CD4-positive, CD25-positive, alpha-beta regulatory T cell (primary cell): ENCODE measurements around the gene PRKX. TPM values are rescaled to one million over a fixed set of nuclear protein-coding genes. Genes with fewer than 3 reads are reported as not detected.
"Not testable (repeated sequence)": the region's sequence is repeated elsewhere in the genome, so short reads cannot be mapped to it uniquely, and the experiment has no call there.

Experiments
- ATAC-seq, 2 donors: fragments of 150-1000 bp; cut with Tn5 transposase; one replicate each; pipeline ENCODE4 v1.10.0; 2021; ENCODE audit warnings: low read depth in 2 of 2, moderate number of reproducible peaks in 2 of 2, moderate library complexity in 1 of 2
- DNase-seq, 3 donors: peaks; one replicate each; pipeline versions ENCODE4 v3.0.0 to v3.0.0-alpha.2; 2012 to 2022; ENCODE audit warnings: mixed read lengths in 1 of 3
- H3K27ac ChIP-seq: one replicate; pipeline ENCODE4 v1.7.0; 2013; ENCODE audit warnings: mild to moderate bottlenecking, low read length; ENCODE audit not compliant: insufficient read depth, poor library complexity, severe bottlenecking
- H3K27me3 ChIP-seq: one replicate; pipeline ENCODE4 v1.7.0; 2013; ENCODE audit warnings: low read length; ENCODE audit not compliant: control insufficient read depth, insufficient read depth
- H3K36me3 ChIP-seq: one replicate; pipeline ENCODE4 v1.7.0; 2013; ENCODE audit warnings: mild to moderate bottlenecking, low read length, moderate library complexity; ENCODE audit not compliant: control insufficient read depth, insufficient read depth
- H3K4me1 ChIP-seq: 2 replicates; pipeline ENCODE4 v1.7.0; 2013; ENCODE audit warnings: mild to moderate bottlenecking, low read length; ENCODE audit not compliant: insufficient read depth, control insufficient read depth, poor library complexity, severe bottlenecking
- H3K4me3 ChIP-seq: one replicate; pipeline ENCODE4 v1.7.0; 2013; ENCODE audit warnings: low read depth, mild to moderate bottlenecking, low read length, moderate library complexity
- H3K9me3 ChIP-seq, 2 experiments: 1 replicate in 1 of 2; 2 replicates in 1 of 2; pipeline ENCODE4 v1.7.0; 2013; ENCODE audit warnings: low read length in 2 of 2, mild to moderate bottlenecking in 1 of 2, moderate library complexity in 1 of 2; ENCODE audit not compliant: control insufficient read depth in 2 of 2
- H3K27ac Mint-ChIP-seq, 3 donors: one replicate each; pipeline ENCODE4 v1.8.0; 2020 to 2022; ENCODE audit warnings: mild to moderate bottlenecking in 3 of 3, mixed read lengths in 3 of 3, moderate library complexity in 2 of 3
- H3K27me3 Mint-ChIP-seq: one replicate; pipeline ENCODE4 v1.8.0; 2022; ENCODE audit warnings: mild to moderate bottlenecking, mixed read lengths
- H3K36me3 Mint-ChIP-seq: one replicate; pipeline ENCODE4 v1.8.0; 2020; ENCODE audit warnings: mixed read lengths
- H3K4me1 Mint-ChIP-seq, 4 donors: one replicate each; pipeline ENCODE4 v1.8.0; 2020 to 2022; ENCODE audit warnings: mixed read lengths in 4 of 4, mild to moderate bottlenecking in 1 of 4
- H3K4me3 Mint-ChIP-seq, 4 donors: one replicate each; pipeline ENCODE4 v1.8.0; 2020 to 2022; ENCODE audit warnings: mild to moderate bottlenecking in 4 of 4, mixed read lengths in 4 of 4, moderate library complexity in 3 of 4
- H3K9me3 Mint-ChIP-seq, 7 donors: one replicate each; pipeline ENCODE4 v1.8.0; 2020 to 2022; ENCODE audit warnings: mixed read lengths in 7 of 7, mild to moderate bottlenecking in 3 of 7, moderate library complexity in 2 of 7
- polyA plus RNA-seq, 4 donors: library from polyadenylated mRNA; unstranded; fragments of 300-500 nt; fragmentation: Illumina TruSeq; gene quantifications; one replicate each; pipeline ENCODE4 v1.2.3, GENCODE V29; 2021
- total RNA-seq: library from RNA; stranded (reverse); gene quantifications from one replicate; pipeline ENCODE4 v1.2.3, GENCODE V29; 2022

The PRKX gene
- total and polyA plus RNA-seq, 5 donors from 2014 or later, result 47.5 to 103 (median 57.5) TPM

DNA sequence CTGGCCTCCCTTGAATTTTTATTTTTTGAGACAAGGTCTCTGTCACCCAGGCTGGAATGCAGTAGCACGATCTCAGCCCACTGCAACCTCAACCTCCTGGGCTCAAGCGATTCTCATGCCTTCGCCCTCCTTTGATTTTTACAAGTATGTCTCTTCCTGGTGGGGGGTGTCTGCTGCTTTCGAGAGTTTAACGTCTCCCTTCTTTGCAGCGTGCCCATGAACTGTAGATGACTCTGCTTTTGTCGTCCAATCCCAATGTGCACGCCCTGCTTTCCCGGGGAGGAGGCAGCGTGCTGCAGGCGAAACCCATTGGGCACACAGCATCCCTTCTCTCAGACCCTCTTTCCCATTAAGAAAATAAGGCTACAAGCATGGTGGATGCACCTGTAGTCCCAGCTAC is 7.0 kb downstream of the PRKX start:
- Mint-ChIP-seq H3K27ac (peak overlapping the region; percentile 28 to 75 (median 52)), H3K9me3 (peaks cover 0 to 1% (median 0%) of the 10 kb centered on the region in 7 donors), H3K4me3 (peak overlapping the region in 3 of 4 donors; percentile 39 to 77 (median 62)), H3K36me3 (peaks cover 22% of the 10 kb centered on the region), H3K27me3 (no peaks in the 10 kb centered on the region), H3K4me1 (peaks cover 5 to 95% (median 16%) of the 10 kb centered on the region in 4 donors)
- Histone ChIP-seq H3K9me3 (no peaks in the 10 kb centered on the region), H3K4me1 (peaks cover 31% of the 10 kb centered on the region), H3K27ac (no peak overlapping the region), H3K4me3 (no peak overlapping the region), H3K36me3 (no peaks in the 10 kb centered on the region), H3K27me3 (no peaks in the 10 kb centered on the region)
- ATAC-seq (no peak), DNase-seq (no peak)

DNA sequence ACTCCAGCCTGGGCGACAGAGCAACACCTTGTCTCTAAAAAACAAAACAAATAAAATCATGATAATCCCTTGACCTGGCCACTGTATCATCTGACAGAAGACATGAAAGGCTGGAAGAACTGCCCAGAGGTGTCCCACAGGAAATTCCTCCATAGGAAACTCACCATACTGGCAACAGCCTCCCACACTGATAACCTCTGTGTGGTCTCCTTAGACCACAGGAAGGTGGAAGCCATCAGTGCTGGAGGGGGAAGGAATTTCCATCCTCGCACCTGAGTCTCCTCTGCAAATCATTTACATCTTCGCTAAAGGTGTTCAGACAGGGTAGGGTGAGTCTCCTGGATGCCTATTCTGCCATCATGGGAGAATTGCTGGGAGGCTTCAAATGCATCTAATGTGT is 10.2 kb downstream of the PRKX start:
- Mint-ChIP-seq H3K27ac (peak overlapping the region in 2 of 3 donors; percentile 74 to 75), H3K4me1 (peaks cover 5 to 91% (median 28%) of the 10 kb centered on the region in 4 donors), H3K36me3 (peaks cover 29% of the 10 kb centered on the region), H3K4me3 (peak overlapping the region in 2 of 4 donors; percentile 31 to 77)
- not testable (repeated sequence) for H3K27me3 ChIP-seq, H3K36me3 ChIP-seq, ATAC-seq, DNase-seq, H3K9me3 Mint-ChIP-seq, H3K27ac ChIP-seq, H3K9me3 ChIP-seq, H3K27me3 Mint-ChIP-seq, H3K4me3 ChIP-seq
- H3K4me1 ChIP-seq, result peaks cover 31% of the 10 kb centered on the region

DNA sequence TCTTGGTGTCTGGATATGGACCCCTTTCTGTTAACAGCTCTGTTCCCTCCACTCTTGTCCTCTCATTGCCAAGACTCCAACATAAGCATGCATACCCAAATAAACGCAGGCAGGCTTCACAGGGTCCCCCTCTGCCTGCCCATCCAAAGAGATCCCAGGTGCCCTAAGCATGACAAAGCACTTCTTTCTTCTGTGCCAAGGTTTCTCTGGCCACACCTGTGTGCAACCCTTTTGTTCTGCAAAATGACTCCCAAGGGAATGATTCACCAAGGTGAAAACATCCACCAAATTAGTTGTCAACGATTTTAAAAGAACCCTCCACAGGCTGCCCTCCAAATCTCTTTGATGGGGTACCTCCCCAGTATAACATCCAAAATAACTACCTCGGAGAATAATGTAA is 11.4 kb downstream of the PRKX start:
- H3K4me3 ChIP-seq, DNase-seq, ATAC-seq, H3K27ac ChIP-seq, H3K36me3 ChIP-seq, H3K9me3 ChIP-seq, H3K27me3 ChIP-seq, H3K9me3 Mint-ChIP-seq, H3K27me3 Mint-ChIP-seq: not testable (repeated sequence)
- peaks cover 34% of the 10 kb centered on the region for H3K4me1 ChIP-seq
- H3K36me3 Mint-ChIP-seq, result peaks cover 29% of the 10 kb centered on the region
- H3K4me3 Mint-ChIP-seq, result peak overlapping the region in 1 of 4 donors; percentile 72
- peaks cover 7 to 89% (median 26%) of the 10 kb centered on the region in 4 donors for H3K4me1 Mint-ChIP-seq
- peak overlapping the region; percentile 0 to 99 (median 93) for H3K27ac Mint-ChIP-seq

DNA sequence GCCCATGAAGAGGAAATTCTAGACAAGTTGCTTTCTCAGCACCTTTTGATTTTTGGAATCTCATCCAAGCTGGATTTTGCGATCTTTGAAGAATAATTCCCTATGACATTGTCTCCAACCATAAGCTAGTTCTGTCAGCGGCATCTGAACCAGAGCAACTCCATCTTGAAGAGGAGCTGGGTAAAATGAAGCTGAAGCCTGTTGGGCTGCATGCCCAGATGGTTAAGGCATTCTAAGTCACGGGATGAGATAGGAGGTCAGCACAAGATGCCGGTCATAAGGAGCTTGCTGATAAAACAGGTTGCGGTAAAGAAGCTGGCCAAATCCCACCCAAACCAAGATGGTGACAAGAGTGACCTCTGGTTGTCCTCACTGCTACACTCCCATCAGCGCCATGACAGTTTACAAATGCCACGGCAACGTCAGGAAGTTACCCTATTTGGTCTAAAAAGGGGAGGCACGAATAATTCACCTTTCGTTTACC is 12.0 kb downstream of the PRKX start:
- not testable (repeated sequence) for H3K36me3 ChIP-seq, H3K27me3 Mint-ChIP-seq, DNase-seq, H3K4me3 ChIP-seq, H3K9me3 Mint-ChIP-seq, H3K27me3 ChIP-seq, H3K9me3 ChIP-seq, ATAC-seq
- Mint-ChIP-seq H3K36me3 (peaks cover 29% of the 10 kb centered on the region), H3K4me3 (peak overlapping the region in 3 of 4 donors; percentile 86 to 91 (median 90)), H3K27ac (peak overlapping the region in 2 of 3 donors; percentile 97 to 99), H3K4me1 (peaks cover 7 to 89% (median 23%) of the 10 kb centered on the region in 4 donors)
- Histone ChIP-seq H3K4me1 (peaks cover 30% of the 10 kb centered on the region), H3K27ac (peak overlapping the region; percentile 81)

DNA sequence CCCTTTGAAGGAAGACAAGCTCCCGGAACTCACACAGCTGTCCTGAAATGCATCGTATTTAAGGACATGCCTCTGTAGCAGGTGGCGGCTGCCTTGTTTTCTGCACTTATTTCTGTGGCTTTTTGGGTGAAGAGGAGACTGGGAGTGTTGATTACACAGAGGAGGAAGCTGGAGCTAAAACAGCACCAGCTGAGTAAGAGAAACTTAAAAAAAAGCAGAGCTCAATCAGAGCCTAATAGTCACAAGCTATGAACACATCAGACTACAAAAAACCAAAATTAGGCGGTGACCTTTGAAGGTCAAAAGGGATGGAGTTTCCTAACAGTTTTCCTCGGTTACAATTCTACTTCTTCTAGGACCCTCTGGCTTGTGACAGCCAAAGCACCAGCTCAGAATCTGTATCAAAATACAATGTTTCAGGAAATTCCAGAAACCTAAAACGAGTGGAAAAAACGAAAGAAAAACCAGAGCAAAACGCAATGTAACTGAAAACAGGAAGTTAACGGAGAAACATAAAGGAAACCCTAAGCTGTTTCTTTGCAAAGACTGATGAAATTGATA is 13.5 kb downstream of the PRKX start:
- Mint-ChIP-seq H3K27me3 (no peaks in the 10 kb centered on the region), H3K4me1 (peaks cover 12 to 89% (median 30%) of the 10 kb centered on the region in 4 donors), H3K27ac (peak overlapping the region; percentile 90 to 99 (median 97)), H3K36me3 (peaks cover 29% of the 10 kb centered on the region), H3K4me3 (peak overlapping the region; percentile 86 to 91 (median 89)), H3K9me3 (peaks cover 0 to 1% (median 0%) of the 10 kb centered on the region in 7 donors)
- Histone ChIP-seq H3K27me3 (no peaks in the 10 kb centered on the region), H3K4me1 (peaks cover 17% of the 10 kb centered on the region), H3K9me3 (no peaks in the 10 kb centered on the region), H3K27ac (peak overlapping the region; percentile 81), H3K36me3 (no peaks in the 10 kb centered on the region), H3K4me3 (peak overlapping the region; percentile 93)
- DNase-seq (peak in 2 of 3 donors; percentile 34 to 57), ATAC-seq (peak; percentile 64 to 71)

DNA sequence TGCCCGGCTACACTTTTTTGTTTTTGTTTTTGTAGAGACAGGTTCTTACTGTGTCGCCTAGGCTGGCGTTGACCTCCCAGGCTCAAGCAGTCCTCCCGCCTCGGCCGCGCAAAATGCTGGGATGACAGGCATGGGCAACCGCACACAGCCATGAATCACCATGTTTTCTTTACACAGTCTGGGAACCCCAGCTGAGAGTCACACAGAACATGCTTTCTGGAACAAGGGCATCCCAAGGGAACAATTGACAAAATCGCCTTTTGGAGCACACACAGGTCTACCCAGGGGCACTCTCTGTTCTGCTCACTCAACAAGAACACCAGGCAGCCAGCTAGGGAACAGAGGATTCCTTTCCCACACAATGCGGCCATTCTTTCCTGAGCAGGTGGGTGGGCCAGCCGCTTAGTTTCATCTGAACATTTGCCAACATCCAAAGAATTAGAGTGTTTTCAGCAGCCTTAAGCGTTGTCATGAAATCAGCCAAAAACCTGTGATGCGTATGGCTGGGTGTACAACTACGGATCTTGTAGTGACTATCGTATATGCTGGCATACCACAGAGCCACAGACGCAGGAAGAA is 15.7 kb downstream of the PRKX start:
- H3K4me3 Mint-ChIP-seq, result peak overlapping the region; percentile 15 to 45 (median 28)
- no peak for ATAC-seq
- Histone ChIP-seq H3K4me3 (no peak overlapping the region), H3K4me1 (peaks cover 13% of the 10 kb centered on the region), H3K27me3 (no peaks in the 10 kb centered on the region), H3K36me3 (no peaks in the 10 kb centered on the region), H3K9me3 (no peaks in the 10 kb centered on the region), H3K27ac (no peak overlapping the region)
- no peaks in the 10 kb centered on the region for H3K27me3 Mint-ChIP-seq
- H3K9me3 Mint-ChIP-seq, result peaks cover 0 to 1% (median 0%) of the 10 kb centered on the region in 7 donors
- no peak for DNase-seq
- peaks cover 14 to 78% (median 29%) of the 10 kb centered on the region in 4 donors for H3K4me1 Mint-ChIP-seq
- H3K36me3 Mint-ChIP-seq, result peaks cover 18% of the 10 kb centered on the region
- peak overlapping the region in 2 of 3 donors; percentile 10 to 73 for H3K27ac Mint-ChIP-seq

DNA sequence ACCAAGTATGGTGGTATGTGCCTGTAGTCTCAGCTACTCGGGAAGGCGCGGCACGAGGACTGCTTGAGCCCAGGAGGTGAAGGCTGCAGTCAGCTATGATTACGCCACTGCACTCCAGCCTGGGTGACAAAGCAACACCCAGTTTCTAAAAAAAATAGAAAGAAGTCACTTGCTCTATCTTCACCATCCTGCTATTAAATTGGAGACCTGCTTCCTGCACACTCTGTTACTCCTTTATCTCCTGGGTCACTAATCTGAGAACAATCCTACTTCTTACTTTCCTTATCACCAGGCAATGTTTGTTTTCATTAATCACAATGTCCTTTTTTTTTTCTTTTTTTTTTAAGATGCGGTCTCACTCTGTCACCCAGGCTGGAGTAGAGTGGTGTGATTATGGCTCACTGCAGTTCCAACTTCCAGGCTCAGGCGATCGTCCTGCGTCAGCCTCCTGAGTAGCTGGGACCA is 16.2 kb downstream of the PRKX start:
- H3K4me3 Mint-ChIP-seq, result peak overlapping the region in 2 of 4 donors; percentile 8 to 24
- no peak for DNase-seq
- ATAC-seq, result no peak
- Histone ChIP-seq H3K36me3 (no peaks in the 10 kb centered on the region), H3K4me1 (peaks cover 13% of the 10 kb centered on the region), H3K4me3 (no peak overlapping the region), H3K27ac (no peak overlapping the region), H3K9me3 (no peaks in the 10 kb centered on the region), H3K27me3 (no peaks in the 10 kb centered on the region)
- peak overlapping the region in 2 of 3 donors; percentile 10 to 73 for H3K27ac Mint-ChIP-seq
- H3K36me3 Mint-ChIP-seq, result peaks cover 17% of the 10 kb centered on the region
- peaks cover 14 to 76% (median 28%) of the 10 kb centered on the region in 4 donors for H3K4me1 Mint-ChIP-seq
- peaks cover 0 to 1% (median 0%) of the 10 kb centered on the region in 7 donors for H3K9me3 Mint-ChIP-seq
- H3K27me3 Mint-ChIP-seq, result no peaks in the 10 kb centered on the region
